IgD-negative memory B cell (primary cell): ENCODE data around the gene SUGP1. TPM values are rescaled to one million over a fixed set of nuclear protein-coding genes. Genes with fewer than 3 reads are reported as not detected.

ENCODE experiments used
- H3K27ac Mint-ChIP-seq, 3 donors: one replicate each; pipeline ENCODE4 v1.8.0; 2020 to 2022; ENCODE audit warnings: mild to moderate bottlenecking in 3 of 3, mixed read lengths in 3 of 3, moderate library complexity in 1 of 3
- H3K27me3 Mint-ChIP-seq: one replicate; pipeline ENCODE4 v1.8.0; 2021; ENCODE audit warnings: mixed read lengths
- H3K36me3 Mint-ChIP-seq: one replicate; pipeline ENCODE4 v1.8.0; 2020; ENCODE audit warnings: mild to moderate bottlenecking, mixed read lengths
- H3K4me1 Mint-ChIP-seq, 3 donors: one replicate each; pipeline ENCODE4 v1.8.0; 2020 to 2022; ENCODE audit warnings: mixed read lengths in 3 of 3, mild to moderate bottlenecking in 1 of 3
- H3K4me3 Mint-ChIP-seq, 4 donors: one replicate each; pipeline ENCODE4 v1.8.0; 2020 to 2022; ENCODE audit warnings: mild to moderate bottlenecking in 4 of 4, mixed read lengths in 4 of 4, moderate library complexity in 3 of 4
- H3K9me3 Mint-ChIP-seq, 3 donors: one replicate each; pipeline ENCODE4 v1.8.0; 2020 to 2021; ENCODE audit warnings: mixed read lengths in 3 of 3, mild to moderate bottlenecking in 1 of 3
- polyA plus RNA-seq: library from polyadenylated mRNA; unstranded; fragments of 300-500 nt; fragmentation: Illumina TruSeq; gene quantifications from one replicate; pipeline ENCODE4 v1.2.3, GENCODE V29; 2021

The SUGP1 gene
- polyA plus RNA-seq, 1 donor from 2014 or later = 42.1 TPM

DNA sequence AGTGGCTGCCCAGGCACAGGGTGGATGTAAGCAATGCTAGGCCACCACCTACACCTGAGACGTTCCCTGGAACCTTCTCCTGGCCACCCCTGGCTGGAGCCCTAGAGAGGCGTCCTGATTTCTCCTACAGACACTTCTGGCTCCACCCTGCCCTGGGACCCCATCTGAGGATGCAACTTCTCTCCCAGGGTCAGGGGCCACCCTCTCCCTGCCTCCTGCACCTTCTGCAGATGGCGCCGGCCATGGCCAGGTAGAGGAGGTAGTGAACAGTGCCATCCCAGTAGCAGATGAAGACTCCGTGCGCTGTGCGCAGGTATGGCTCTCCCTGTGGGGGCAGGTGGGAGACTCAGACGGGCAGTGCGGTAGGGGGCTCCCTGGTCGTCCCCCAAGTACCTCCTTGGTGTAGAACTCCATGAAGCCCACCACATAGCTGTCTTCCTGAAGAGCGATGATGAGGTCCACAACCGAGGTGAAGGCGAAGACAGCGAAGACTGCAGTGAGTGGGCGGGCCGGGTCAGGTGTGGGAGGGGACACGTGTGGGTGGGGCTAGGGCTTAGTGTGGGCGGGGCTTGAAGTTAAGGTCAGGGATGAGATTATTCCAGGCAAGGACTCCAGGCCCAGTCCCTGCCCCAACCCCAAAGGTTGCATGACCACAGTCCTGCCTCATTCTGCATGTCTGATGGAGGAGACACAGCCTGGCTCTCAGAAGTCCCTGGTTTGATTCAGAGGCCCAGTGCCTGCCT, 50.2 kb downstream of the SUGP1 start:
- Mint-ChIP-seq H3K4me3 (peak overlapping the region in 1 of 4 donors; percentile 47), H3K9me3 (peaks cover 0 to 1% (median 1%) of the 10 kb centered on the region in 3 donors), H3K27ac (no peak overlapping the region), H3K27me3 (peaks cover 16% of the 10 kb centered on the region), H3K4me1 (peaks cover 0 to 7% (median 3%) of the 10 kb centered on the region in 3 donors), H3K36me3 (no peaks in the 10 kb centered on the region)

GRCh38 chr19:19268453-19269385, 51.6 kb downstream of the SUGP1 start:
- peaks cover 13% of the 10 kb centered on the region for H3K27me3 Mint-ChIP-seq
- H3K4me1 Mint-ChIP-seq = peaks cover 0 to 10% (median 3%) of the 10 kb centered on the region in 3 donors
- no peak overlapping the region for H3K4me3 Mint-ChIP-seq
- no peaks in the 10 kb centered on the region for H3K36me3 Mint-ChIP-seq
- peaks cover 0 to 1% (median 1%) of the 10 kb centered on the region in 3 donors for H3K9me3 Mint-ChIP-seq
- peak overlapping the region in 1 of 3 donors; percentile 19 for H3K27ac Mint-ChIP-seq

GRCh38 chr19:19267305-19267704, 53.0 kb downstream of the SUGP1 start:
- Mint-ChIP-seq H3K4me3 (no peak overlapping the region), H3K9me3 (peaks cover 0 to 1% (median 0%) of the 10 kb centered on the region in 3 donors), H3K27me3 (peaks cover 9% of the 10 kb centered on the region), H3K4me1 (peaks cover 0 to 9% (median 0%) of the 10 kb centered on the region in 3 donors), H3K27ac (no peak overlapping the region), H3K36me3 (no peaks in the 10 kb centered on the region)

DNA sequence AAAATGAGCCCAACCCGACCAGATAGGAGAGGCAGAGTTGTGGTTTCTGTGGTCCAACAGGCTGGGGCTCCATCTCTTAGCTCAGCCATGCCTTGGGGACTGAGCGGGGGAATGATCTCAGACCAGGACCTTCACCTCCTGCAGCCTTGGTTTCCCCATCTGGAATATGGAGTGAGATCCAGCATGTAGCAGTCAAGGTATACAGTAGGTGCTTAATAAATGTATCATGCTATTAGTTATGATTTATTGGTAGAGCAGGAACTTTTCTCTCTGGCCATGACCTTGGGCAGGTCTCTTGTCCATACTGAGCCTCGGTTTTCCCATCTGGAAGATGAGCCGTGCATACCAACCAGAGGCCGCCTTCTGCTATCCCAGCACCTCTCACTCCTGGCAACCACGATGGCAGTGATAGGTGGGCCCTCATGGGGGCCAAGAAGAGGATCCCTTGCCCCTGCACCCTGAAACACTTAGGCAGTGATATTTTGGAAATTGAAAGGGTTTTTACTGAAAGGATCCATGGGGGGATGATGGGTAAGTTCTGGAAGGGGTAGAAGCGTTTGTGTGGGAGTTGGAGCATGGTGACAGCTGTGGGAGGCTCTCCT, 56.3 kb downstream of the SUGP1 start:
- H3K27me3 Mint-ChIP-seq = peaks cover 27% of the 10 kb centered on the region
- H3K9me3 Mint-ChIP-seq = peaks cover 1 to 5% (median 4%) of the 10 kb centered on the region in 3 donors
- peaks cover 5 to 13% (median 5%) of the 10 kb centered on the region in 3 donors for H3K4me1 Mint-ChIP-seq
- H3K27ac Mint-ChIP-seq = no peak overlapping the region
- H3K36me3 Mint-ChIP-seq = peaks cover under 1% of the 10 kb centered on the region
- no peak overlapping the region for H3K4me3 Mint-ChIP-seq

- H3K27me3 Mint-ChIP-seq = peaks cover 30% of the 10 kb centered on the region
- H3K4me3 Mint-ChIP-seq = peak overlapping the region in 1 of 4 donors; percentile 90
- peaks cover 5 to 14% (median 5%) of the 10 kb centered on the region in 3 donors for H3K4me1 Mint-ChIP-seq
- H3K9me3 Mint-ChIP-seq = peaks cover under 1 to 5% (median 4%) of the 10 kb centered on the region in 3 donors
- H3K27ac Mint-ChIP-seq = no peak overlapping the region
- peaks cover 3% of the 10 kb centered on the region for H3K36me3 Mint-ChIP-seq
Observed at GRCh38 chr19:19262190-19263057, 57.9 kb downstream of the SUGP1 start.

DNA sequence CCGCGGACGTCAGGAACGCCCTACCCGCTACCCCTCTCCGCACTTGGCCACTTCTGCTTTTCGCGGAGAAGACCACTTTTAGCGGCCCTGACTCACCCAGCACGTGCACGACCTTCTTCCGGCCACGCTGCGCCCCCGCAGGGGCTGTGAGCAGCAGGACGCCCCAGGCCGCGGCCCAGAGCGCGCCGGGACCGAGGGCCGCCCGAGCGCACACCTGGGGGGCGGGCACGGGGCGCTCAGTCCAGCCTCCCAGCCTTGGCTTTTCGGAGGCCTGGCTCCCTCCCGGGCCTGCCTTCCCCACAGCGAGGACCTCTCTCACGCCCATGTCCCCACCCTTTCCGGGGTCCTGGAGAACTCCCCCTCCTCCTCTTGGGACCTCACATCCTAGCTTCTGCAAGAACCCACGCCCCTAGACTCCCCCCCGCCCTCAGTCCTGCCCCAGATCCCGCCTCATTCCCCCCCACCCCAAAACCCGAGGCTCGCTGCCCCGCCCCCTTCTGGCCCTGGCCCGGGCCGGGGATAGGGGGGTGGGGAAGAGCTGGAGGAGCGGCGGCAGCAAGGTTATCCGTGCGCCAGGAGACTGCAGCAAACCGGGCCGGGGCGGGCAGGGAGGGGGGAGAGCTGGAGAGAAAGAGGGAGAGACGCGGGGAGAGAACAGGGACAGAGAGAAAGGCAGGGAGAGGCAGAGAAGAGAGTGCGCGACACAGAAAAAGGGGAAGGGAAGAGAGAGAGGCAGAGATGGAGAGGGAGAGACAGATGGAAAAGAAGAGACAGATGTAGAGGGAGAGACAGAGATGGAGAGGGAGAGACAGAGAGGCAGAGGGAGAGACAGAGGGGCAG, 58.7 kb downstream of the SUGP1 start:
- Mint-ChIP-seq H3K9me3 (peaks cover 0 to 5% (median 4%) of the 10 kb centered on the region in 3 donors), H3K27ac (no peak overlapping the region), H3K4me1 (peaks cover 5 to 14% (median 5%) of the 10 kb centered on the region in 3 donors), H3K36me3 (peaks cover 3% of the 10 kb centered on the region), H3K27me3 (peaks cover 32% of the 10 kb centered on the region), H3K4me3 (peak overlapping the region in 2 of 4 donors; percentile 10 to 90)

DNA sequence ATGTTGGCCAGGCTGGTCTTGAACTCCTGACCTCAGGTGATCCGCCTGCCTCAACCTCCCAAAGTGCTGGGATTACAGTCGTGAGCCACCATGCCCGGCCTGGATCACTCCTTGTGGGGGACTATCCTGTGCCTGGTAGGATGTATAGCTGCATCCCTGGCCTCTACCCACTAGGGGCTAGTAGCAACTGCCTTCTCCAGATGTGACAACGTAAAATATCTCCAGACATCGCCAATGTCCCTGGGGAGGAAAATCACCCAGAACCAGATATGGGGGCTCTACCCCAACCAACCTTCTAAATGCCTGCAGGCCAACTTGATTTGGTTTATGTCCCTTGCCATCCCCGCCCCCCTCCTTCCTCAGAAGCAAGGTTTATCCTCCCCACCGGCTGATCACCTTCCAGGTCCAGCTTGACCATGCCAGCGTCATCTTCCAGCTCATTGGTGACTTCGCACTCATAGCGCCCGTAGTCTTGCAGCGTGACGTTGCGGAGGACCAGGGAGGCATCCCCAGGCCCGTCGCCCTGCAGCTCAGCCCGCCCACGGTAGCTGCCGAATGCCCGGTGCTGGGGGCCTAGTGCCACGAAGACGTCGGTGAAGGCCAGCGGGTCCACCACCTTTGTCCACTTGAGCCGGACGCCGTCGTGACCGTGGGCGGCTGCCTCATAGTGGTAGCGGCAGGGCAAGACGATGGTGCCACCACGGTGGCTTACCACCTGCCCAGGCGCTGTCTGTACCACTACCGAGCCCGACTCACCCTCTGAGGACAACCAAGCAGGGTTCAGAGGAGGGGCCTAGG, 59.7 kb downstream of the SUGP1 start:
- peaks cover 33% of the 10 kb centered on the region for H3K27me3 Mint-ChIP-seq
- peak overlapping the region in 1 of 4 donors; percentile 41 for H3K4me3 Mint-ChIP-seq
- H3K4me1 Mint-ChIP-seq = peaks cover 5 to 14% (median 5%) of the 10 kb centered on the region in 3 donors
- H3K9me3 Mint-ChIP-seq = peaks cover 0 to 5% (median 4%) of the 10 kb centered on the region in 3 donors
- no peak overlapping the region for H3K27ac Mint-ChIP-seq
- peaks cover 3% of the 10 kb centered on the region for H3K36me3 Mint-ChIP-seq

- Mint-ChIP-seq H3K4me3 (peak overlapping the region in 1 of 4 donors; percentile 70), H3K27ac (no peak overlapping the region), H3K4me1 (peaks cover 5 to 13% (median 5%) of the 10 kb centered on the region in 3 donors), H3K36me3 (peaks cover 3% of the 10 kb centered on the region), H3K9me3 (peaks cover 0 to 5% (median 4%) of the 10 kb centered on the region in 3 donors), H3K27me3 (peaks cover 34% of the 10 kb centered on the region)
Observed at GRCh38 chr19:19259741-19260140, 60.6 kb downstream of the SUGP1 start.

DNA sequence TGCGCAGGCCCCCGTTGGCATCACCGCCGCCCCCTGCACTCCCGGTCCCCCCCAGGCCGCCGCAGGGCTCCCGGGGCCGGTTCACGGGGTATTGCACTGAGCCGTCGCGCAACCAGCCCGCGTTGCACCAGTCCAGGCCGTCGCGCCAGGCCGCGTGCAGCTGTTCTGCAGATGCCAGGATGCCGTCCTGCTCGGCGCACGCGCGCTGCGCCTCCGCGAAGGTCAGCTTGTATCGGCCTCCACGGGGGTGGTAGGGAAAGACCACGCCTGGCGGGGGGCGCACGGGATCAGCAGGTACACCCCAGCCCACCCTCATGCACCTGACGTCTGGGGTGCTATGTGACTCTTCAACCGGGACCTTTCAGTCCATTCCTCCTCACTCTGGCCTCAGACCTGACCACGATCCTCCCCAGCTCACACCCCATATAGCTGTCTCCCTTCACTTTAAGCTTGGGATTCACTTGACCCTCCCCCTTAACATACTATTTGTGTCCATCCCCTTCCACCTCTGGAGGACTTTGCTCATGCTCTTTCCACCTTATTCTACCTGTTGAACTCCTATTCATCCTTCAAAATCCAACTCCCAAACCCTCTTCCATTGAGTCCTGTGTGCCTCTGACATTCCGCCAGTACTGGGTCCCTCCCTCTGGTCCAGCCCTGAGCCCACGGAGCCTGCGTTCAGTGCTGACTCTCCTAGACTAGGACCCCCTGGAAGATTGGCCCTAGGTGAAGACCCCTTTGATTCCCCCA, 61.5 kb downstream of the SUGP1 start:
- Mint-ChIP-seq H3K4me1 (peaks cover 5 to 11% (median 5%) of the 10 kb centered on the region in 3 donors), H3K27ac (no peak overlapping the region), H3K27me3 (peaks cover 34% of the 10 kb centered on the region), H3K4me3 (peak overlapping the region in 1 of 4 donors; percentile 18), H3K36me3 (peaks cover 3% of the 10 kb centered on the region), H3K9me3 (peaks cover 0 to 6% (median 5%) of the 10 kb centered on the region in 3 donors)

DNA sequence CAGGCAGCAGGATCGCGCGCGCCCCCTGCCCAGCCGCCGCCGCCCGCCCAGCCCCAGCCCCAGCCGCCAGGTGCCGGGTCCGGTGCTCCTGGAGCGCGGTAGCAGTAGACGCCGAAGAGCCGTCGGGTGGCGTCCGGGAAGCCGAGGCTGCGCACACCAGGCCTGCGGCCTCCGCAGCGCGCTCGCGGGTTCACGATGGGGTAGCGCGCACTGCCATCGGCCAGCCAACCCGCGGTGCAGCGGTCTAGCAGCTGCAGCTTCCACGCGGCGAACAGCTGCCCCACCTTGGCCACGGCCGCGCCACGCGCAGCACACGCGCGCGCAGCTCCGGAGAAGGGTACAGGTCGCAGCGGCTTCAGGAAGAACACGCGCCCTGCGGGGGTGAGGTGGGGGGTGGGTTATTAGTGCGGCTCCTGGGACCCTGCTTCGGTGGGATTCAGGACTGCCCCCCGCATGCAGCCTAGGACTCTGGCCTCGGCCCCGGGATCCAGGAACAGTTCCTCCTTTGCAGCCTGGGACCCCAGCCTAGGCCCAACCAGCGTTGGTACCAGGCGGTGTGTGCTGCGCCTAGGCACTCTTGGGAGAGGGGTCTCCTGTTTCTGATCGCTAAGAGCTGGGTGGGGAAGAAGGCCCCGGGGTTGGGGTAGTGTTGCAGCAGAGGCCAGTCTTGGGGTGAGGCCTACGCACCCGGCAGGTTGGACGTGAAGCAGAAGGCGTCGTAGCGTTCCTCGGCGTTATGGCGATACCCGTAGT, 62.3 kb downstream of the SUGP1 start:
- Mint-ChIP-seq H3K27ac (no peak overlapping the region), H3K36me3 (peaks cover 3% of the 10 kb centered on the region)

GRCh38 chr19:19257137-19257536, 63.2 kb downstream of the SUGP1 start:
- Mint-ChIP-seq H3K9me3 (peaks cover 0 to 6% (median 5%) of the 10 kb centered on the region in 3 donors), H3K27me3 (peaks cover 37% of the 10 kb centered on the region)

More for the DNA sequence above, 62.3 kb downstream of the SUGP1 start:
- Mint-ChIP-seq H3K27me3 (peaks cover 39% of the 10 kb centered on the region), H3K4me3 (no peak overlapping the region), H3K9me3 (peaks cover 0 to 6% (median 5%) of the 10 kb centered on the region in 3 donors), H3K4me1 (peaks cover 5 to 9% (median 5%) of the 10 kb centered on the region in 3 donors)

More at GRCh38 chr19:19257137-19257536, 63.2 kb downstream of the SUGP1 start:
- Mint-ChIP-seq H3K27ac (no peak overlapping the region), H3K4me3 (no peak overlapping the region), H3K36me3 (peaks cover 3% of the 10 kb centered on the region), H3K4me1 (peaks cover 5 to 6% (median 5%) of the 10 kb centered on the region in 3 donors)
